Epithelial cell of esophagus (primary cell): Measurements from ENCODE around the gene CRAMP1.

Experiments
- DNase-seq: peaks from one replicate; pipeline ENCODE4 v3.0.0; 2010; ENCODE audit warnings: low read depth
- H3K4me3 ChIP-seq: 2 replicates; pipeline ENCODE4 v1.5.1; 2011; ENCODE audit warnings: mild to moderate bottlenecking, low read length, control low read depth
- CTCF ChIP-seq: IDR thresholded peaks from 2 replicates; pipeline ENCODE4 v1.5.1; 2011; ENCODE audit warnings: low read depth, mild to moderate bottlenecking, low read length, control low read depth, inconsistent platforms; ENCODE audit not compliant: insufficient read depth; ENCODE audit errors: missing control alignments

Gene CRAMP1

GRCh38 chr16:1676661-1677060 is 64.5 kb downstream of the CRAMP1 start:
- TF ChIP-seq CTCF = no peak
- no peak for DNase-seq
- no peak overlapping the region for H3K4me3 ChIP-seq

- no peak for TF ChIP-seq CTCF
- no peak for DNase-seq
- H3K4me3 ChIP-seq = no peak overlapping the region
Observed at GRCh38 chr16:1677339-1677738, 65.2 kb downstream of the CRAMP1 start.

GRCh38 chr16:1677942-1678499 is 65.9 kb downstream of the CRAMP1 start, which contains the start of gene JPT2:
Gene JPT2, plus strand, starts transcription at chr16:1678279. Its CDS starts 34 bp downstream, at chr16:1678313.
- TF ChIP-seq CTCF = no peak
- DNase-seq = peak; percentile 100
- H3K4me3 ChIP-seq = peak within 1 kb of the TSS; percentile 81

GRCh38 chr16:1678500-1679098 is 66.4 kb downstream of the CRAMP1 start:
- TF ChIP-seq CTCF = no peak
- peak; percentile 61 for DNase-seq
- H3K4me3 ChIP-seq = peak overlapping the region; percentile 81

GRCh38 chr16:1680361-1680760 is 68.2 kb downstream of the CRAMP1 start:
- DNase-seq = no peak
- no peak for TF ChIP-seq CTCF
- H3K4me3 ChIP-seq = no peak overlapping the region

GRCh38 chr16:1681032-1681431 is 68.9 kb downstream of the CRAMP1 start:
- no peak for DNase-seq
- no peak overlapping the region for H3K4me3 ChIP-seq
- TF ChIP-seq CTCF = no peak
